BJ (cell line): Measurements from ENCODE around the gene TMEM255B. TPM values are rescaled to one million over a fixed set of nuclear protein-coding genes. Genes with fewer than 3 reads are reported as not detected.

Experiments
- CTCF ChIA-PET: fragments of 350-600 bp; formaldehyde crosslinking; extraction: SDS; loops from one replicate; lab custom pipeline; 2021; ENCODE audit warnings: antibody characterized with exemption, inconsistent platforms; lab: Yijun Ruan, JAX
- POLR2A ChIA-PET: fragments of 300-600 bp; sonication (Branson Sonifier 250); formaldehyde crosslinking; extraction: SDS; loops from one replicate; lab custom pipeline; 2021; ENCODE audit warnings: antibody characterized with exemption; lab: Charles Lee
- DNase-seq: peaks from one replicate; pipeline ENCODE4 v3.0.0-alpha.2; 2011; ENCODE audit warnings: low read depth
- H3K27me3 ChIP-seq: 2 replicates; pipeline ENCODE4 v1.6.0; 2011; ENCODE audit warnings: low read length; ENCODE audit not compliant: control insufficient read depth, insufficient read depth
- H3K36me3 ChIP-seq: 2 replicates; pipeline ENCODE4 v1.5.1; 2011; ENCODE audit warnings: low read length; ENCODE audit not compliant: control insufficient read depth, insufficient read depth
- H3K4me3 ChIP-seq: 2 replicates; pipeline ENCODE4 v1.5.1; 2011; ENCODE audit warnings: low read depth, mild to moderate bottlenecking, control low read depth, low read length
- polyA plus RNA-seq: library from polyadenylated mRNA; depleted of rRNA; stranded (reverse); fragments of >200 nt; gene quantifications from 2 replicates; pipeline ENCODE4 v1.2.3, GENCODE V29; 2011
- TF ChIP-seq, protein P1 (sequence below): IDR thresholded peaks from 2 replicates; pipeline ENCODE4 v1.5.1; 2011; ENCODE audit warnings: low read depth, mild to moderate bottlenecking, control low read depth, inconsistent platforms, low read length, moderate library complexity; ENCODE audit not compliant: insufficient read depth

TMEM255B gene
- polyA plus RNA-seq, 1 experiment = 1.9 TPM

DNA sequence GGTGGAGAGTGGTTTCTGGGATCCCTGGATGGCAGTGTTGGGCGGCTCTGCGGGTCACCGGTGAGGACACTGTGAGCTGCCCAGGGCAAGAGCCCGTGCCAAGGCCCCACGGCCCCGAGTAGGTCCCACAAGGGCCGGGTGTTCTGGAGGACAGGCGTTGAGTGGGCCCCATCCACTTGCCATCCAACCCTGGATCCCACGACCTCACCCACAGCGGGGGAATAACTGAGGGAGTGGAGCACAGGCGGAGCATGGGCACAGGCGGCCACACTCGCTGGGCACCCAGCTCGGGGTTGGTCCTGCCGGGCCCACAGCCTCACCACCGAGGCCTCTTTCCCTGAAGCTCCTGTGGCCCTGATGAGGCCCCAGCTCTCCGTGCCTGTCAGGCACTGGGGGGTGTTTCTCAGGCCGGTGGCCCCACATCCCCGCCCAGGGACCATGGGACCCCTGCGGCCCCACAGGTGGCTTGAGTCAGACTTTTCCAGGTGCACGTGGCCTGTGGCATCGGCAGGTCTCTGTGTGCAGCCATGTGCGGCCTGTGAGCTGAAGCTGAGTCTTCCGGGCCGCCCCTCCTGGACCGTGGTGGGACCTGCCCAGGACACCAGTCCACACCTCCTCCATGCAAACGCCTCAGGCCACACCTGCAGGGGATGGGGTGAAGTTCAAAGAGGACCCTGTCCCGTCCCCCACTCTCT lies 16.6 kb downstream of the TMEM255B start:
- TF ChIP-seq, protein P1, sequence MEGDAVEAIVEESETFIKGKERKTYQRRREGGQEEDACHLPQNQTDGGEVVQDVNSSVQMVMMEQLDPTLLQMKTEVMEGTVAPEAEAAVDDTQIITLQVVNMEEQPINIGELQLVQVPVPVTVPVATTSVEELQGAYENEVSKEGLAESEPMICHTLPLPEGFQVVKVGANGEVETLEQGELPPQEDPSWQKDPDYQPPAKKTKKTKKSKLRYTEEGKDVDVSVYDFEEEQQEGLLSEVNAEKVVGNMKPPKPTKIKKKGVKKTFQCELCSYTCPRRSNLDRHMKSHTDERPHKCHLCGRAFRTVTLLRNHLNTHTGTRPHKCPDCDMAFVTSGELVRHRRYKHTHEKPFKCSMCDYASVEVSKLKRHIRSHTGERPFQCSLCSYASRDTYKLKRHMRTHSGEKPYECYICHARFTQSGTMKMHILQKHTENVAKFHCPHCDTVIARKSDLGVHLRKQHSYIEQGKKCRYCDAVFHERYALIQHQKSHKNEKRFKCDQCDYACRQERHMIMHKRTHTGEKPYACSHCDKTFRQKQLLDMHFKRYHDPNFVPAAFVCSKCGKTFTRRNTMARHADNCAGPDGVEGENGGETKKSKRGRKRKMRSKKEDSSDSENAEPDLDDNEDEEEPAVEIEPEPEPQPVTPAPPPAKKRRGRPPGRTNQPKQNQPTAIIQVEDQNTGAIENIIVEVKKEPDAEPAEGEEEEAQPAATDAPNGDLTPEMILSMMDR = no peak
- CTCF ChIA-PET = interaction anchor here (1.0 kb wide), 1 partner anchor 9 kb away, joined by 3 read pairs; no protein-coding TSS in a partner anchor
- POLR2A ChIA-PET = no interaction called here
- DNase-seq = no peak
- Histone ChIP-seq H3K4me3 (no peak overlapping the region), H3K27me3 (peaks cover 2% of the 10 kb centered on the region), H3K36me3 (no peaks in the 10 kb centered on the region)

- no peaks in the 10 kb centered on the region for H3K36me3 ChIP-seq
- TF ChIP-seq, protein P1 = no peak
- CTCF ChIA-PET = interaction anchor here (0.8 to 1.3 kb wide), 4 partner anchors 9 to 170 kb away, joined by 3 read pairs; no protein-coding TSS in a partner anchor
- H3K4me3 ChIP-seq = no peak overlapping the region
- POLR2A ChIA-PET = no interaction called here
- H3K27me3 ChIP-seq = peaks cover 4% of the 10 kb centered on the region
- no peak for DNase-seq
These were observed 17.5 kb downstream of the TMEM255B start for GRCh38 chr13:113776231-113777125.

- Histone ChIP-seq H3K27me3 (peaks cover 5% of the 10 kb centered on the region), H3K36me3 (no peaks in the 10 kb centered on the region), H3K4me3 (no peak overlapping the region)
- ChIA-PET CTCF (interaction anchor here (0.8 to 1.3 kb wide), 3 partner anchors 36 to 169 kb away, joined by 3 read pairs; no protein-coding TSS in a partner anchor), POLR2A (no interaction called here)
- no peak for DNase-seq
- TF ChIP-seq, protein P1 = no peak
These were observed 18.6 kb downstream of the TMEM255B start for GRCh38 chr13:113777311-113778260.

DNA sequence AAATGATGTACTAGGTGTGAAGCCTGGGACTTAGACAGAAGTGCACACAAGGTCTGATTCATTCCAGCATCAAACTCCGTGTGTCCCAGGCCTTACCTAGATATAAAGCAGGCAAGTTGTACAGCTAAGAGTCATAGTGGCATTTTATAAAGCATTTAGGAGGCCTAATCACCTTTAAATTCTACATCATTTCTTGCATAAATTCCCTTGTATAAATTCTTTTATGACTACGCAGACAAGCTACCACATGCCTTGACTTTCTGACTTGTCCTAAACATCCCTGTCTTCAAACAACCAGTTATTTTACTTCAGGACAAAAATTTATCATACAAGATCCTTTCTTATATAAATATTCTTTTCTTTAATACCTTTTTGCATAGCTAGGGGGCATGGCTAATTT lies 22.5 kb downstream of the TMEM255B start:
- peaks cover 5% of the 10 kb centered on the region for H3K27me3 ChIP-seq
- TF ChIP-seq, protein P1 = 0 out of 2 replicates have a peak, but pooled peaks have one; percentile 4
- no peaks in the 10 kb centered on the region for H3K36me3 ChIP-seq
- POLR2A ChIA-PET = no interaction called here
- CTCF ChIA-PET = interaction anchor here (0.8 kb wide), 1 partner anchor 33 kb away, joined by 4 read pairs; no protein-coding TSS in a partner anchor
- DNase-seq = no peak
- H3K4me3 ChIP-seq = no peak overlapping the region
